Right cardiac atrium (tissue), 5 donors: ENCODE data around the gene XKR7. TPM values are rescaled to one million over a fixed set of nuclear protein-coding genes. Genes with fewer than 3 reads are reported as not detected.
"Not testable (repeated sequence)": the region's sequence is repeated elsewhere in the genome, so short reads cannot be mapped to it uniquely, and the experiment has no call there.

ENCODE experiments used
- ATAC-seq, 2 donors: fragments of 200-7000 bp; cut with Tn5 transposase; one replicate each; pipeline versions ENCODE4 v1.8.0 to v1.9.1; 2020; ENCODE audit warnings: moderate library complexity in 2 of 2, mild to moderate bottlenecking in 1 of 2
- DNase-seq, 3 donors: peaks; one replicate each; pipeline ENCODE4 v3.0.0-alpha.2; 2020
- H3K27ac ChIP-seq: one replicate; pipeline ENCODE4 v1.5.1; 2013; ENCODE audit warnings: mild to moderate bottlenecking, low read length, control low read depth, moderate library complexity
- H3K27me3 ChIP-seq: one replicate; pipeline ENCODE4 v1.6.1; 2013; ENCODE audit not compliant: control insufficient read depth, insufficient read depth
- H3K4me1 ChIP-seq: one replicate; pipeline ENCODE4 v1.6.1; 2013; ENCODE audit warnings: low read length; ENCODE audit not compliant: control insufficient read depth, insufficient read depth
- H3K4me3 ChIP-seq: one replicate; pipeline ENCODE4 v1.5.1; 2013; ENCODE audit warnings: low read length, control low read depth
- H3K9me3 ChIP-seq: one replicate; pipeline ENCODE4 v1.6.1; 2013; ENCODE audit warnings: low read length; ENCODE audit not compliant: control insufficient read depth
- WGBS: extraction: QIAGEN DNeasy Blood & Tissue Kit; methylation state at CpG from one replicate; pipeline ENCODE4 v1.1.7; 2013; 5-methylcytosine and 5-hydroxymethylcytosine counted together
- intact Hi-C, 4 donors: fragments of 100-400 bp; cut with DNase I; formaldehyde crosslinking; loops; one replicate each; pipeline versions ENCODE4 v1.11.0 to v1.14.0; 2022 to 2023
- long read RNA-seq, 4 donors: library from polyadenylated mRNA; unstranded; transcript quantifications; one replicate each; pipeline ENCODE4 v2.0.0, GENCODE V29; 2020 to 2021
- polyA plus RNA-seq: library from polyadenylated mRNA; stranded (reverse); fragments of 200-250 nt; gene quantifications from one replicate; pipeline ENCODE4 v1.2.3, GENCODE V29; 2013
- total RNA-seq, 4 donors: library from RNA; stranded (reverse); fragmentation: NEBNext Ultra II Directional; extraction: Animal tissue kit (Norgen Biotek cat#: 25700); gene quantifications; one replicate each; pipeline ENCODE4 v1.2.1, GENCODE V29; 2021
- donor health status: healthy with polysubstance abuse.
- donor health status: DM: no; HTN: yes; CAD: no.
- donor health status: DM: no; HTN: no; CAD: no.
- donor health status: DM: no; HTN: yes; CAD: no; lungs with severe emphysema.
- donor health status: DM: yes; HTN: yes; CAD: no.

Gene XKR7, protein sequence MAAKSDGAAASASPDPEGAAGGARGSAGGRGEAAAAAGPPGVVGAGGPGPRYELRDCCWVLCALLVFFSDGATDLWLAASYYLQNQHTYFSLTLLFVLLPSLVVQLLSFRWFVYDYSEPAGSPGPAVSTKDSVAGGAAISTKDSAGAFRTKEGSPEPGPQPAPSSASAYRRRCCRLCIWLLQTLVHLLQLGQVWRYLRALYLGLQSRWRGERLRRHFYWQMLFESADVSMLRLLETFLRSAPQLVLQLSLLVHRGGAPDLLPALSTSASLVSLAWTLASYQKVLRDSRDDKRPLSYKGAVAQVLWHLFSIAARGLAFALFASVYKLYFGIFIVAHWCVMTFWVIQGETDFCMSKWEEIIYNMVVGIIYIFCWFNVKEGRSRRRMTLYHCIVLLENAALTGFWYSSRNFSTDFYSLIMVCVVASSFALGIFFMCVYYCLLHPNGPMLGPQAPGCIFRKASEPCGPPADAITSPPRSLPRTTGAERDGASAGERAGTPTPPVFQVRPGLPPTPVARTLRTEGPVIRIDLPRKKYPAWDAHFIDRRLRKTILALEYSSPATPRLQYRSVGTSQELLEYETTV
- total RNA-seq = not detected
- under 0.01 TPM for polyA plus RNA-seq
- long read RNA-seq, donor 1 = 0 reads
- long read RNA-seq, donor 2 = 0 reads
- long read RNA-seq, donor 3 = 0 reads
- long read RNA-seq, donor 4 = 0 reads

DNA sequence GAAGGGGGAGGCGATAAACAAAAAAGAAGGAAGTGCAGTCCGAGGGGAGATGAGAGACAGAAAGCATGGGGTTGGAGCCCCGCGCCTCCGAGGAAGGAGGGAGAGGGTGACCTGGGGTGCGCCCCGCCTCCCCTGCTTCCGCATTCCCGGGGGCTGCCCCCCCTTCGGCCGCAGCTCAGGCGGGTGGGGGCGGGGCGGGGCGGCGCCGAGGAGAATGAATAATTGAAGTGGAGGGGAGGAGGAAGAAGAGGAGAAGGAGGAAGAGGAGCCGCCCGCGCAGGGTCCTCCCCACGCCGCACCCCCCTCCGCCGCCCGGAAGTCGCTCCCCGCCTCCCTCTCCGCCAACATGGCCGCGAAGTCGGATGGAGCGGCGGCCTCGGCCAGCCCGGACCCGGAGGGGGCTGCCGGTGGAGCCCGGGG lies at the start of gene XKR7:
Gene XKR7 (plus strand): TSS at position 322 of the 420 bp plus-strand sequence. CDS start 25 bp downstream, at position 347.
- Histone ChIP-seq H3K9me3 (no peaks in the 10 kb centered on the region), H3K4me3 (peak within 1 kb of the TSS; percentile 21), H3K27ac (no peak within 1 kb of the TSS), H3K27me3 (no peaks in the 10 kb centered on the region), H3K4me1 (no peaks in the 10 kb centered on the region)
- ATAC-seq (peak in 1 of 2 donors; percentile 25), DNase-seq (peak in 2 of 3 donors; percentile 47 to 57)
- intact Hi-C loops = no loop called here
- WGBS = 3% methylated on average over 38 of the region's 38 CpGs

DNA sequence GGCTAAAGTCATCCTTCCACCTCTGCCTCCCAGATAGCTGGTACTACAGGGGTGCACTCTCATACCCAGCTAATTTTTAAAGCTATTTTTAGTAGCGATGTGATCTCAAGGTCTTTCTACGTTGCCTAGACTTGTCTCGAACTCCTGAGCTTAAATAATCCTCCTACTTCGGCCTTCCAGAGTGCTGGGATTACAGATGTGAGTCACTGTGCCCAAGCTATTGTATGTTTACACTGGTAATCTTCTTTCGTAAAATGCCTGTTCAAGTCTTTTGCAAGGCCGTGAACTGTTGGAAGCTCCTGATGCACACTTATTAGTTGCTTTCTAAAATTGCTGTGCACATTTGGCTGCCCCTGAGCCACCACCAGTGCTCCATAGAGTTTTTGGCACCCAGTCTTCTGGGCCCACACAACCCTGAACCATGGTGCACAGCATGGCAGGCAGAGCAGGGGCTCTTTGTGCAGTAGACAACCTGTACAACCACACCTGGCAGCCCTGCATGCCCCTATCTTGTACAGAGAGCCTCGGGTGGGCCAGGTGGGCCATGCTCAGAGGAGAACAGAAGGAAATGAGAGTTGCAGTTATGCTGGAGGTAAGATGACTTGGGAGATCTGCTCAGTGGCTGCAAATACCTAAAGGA lies 49.4 kb upstream of the XKR7 start:
- intact Hi-C loops = loop anchor here in 1 of 4 donors (10.0 kb wide), 1 partner anchor 274 kb away; no protein-coding TSS in a partner anchor
- Histone ChIP-seq H3K4me1 (no peaks in the 10 kb centered on the region), H3K4me3 (no peak overlapping the region), H3K27me3 (no peaks in the 10 kb centered on the region), H3K27ac (no peak overlapping the region), H3K9me3 (no peaks in the 10 kb centered on the region)
- 74% methylated on average over 7 of the region's 7 CpGs for WGBS
- ATAC-seq = no peak
- DNase-seq = no peak

DNA sequence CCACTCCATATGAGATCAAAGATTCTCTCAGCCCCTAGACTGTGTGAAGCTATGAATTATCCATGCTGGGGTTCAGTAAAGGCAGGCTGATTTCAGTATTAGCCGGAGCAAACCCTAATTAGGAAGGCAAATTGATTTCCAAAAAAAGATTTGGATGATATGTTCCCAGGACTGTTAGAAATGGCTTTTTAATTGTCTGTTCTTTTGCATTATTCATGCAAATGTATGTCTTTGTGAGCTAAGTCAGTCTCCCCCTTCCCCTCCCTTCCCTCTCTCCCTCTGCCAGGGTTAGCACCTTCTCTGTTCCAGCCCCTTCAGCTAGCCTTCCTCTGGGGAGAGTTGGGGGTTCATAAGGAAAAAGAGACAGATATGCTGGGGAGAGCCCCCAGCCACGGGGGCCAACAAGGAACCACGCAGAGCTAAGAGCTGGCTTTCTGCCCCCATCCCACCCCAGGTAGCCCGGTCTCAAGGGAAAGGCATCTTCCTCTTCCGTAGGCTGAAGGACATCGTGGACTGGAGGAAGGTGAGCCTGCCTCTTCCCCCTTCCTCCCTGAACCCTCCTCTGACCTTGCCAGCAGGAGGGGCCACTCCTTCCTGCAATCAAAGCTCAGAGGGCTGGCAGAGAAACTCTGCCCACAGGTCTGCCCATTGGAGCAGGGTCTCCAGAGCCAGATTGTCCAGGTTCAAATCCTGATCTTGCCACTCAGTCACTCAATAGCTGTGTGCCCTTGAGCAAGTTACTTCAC lies 48.4 kb upstream of the XKR7 start:
- Histone ChIP-seq H3K27ac (no peak overlapping the region), H3K4me1 (no peaks in the 10 kb centered on the region), H3K4me3 (no peak overlapping the region), H3K9me3 (no peaks in the 10 kb centered on the region), H3K27me3 (no peaks in the 10 kb centered on the region)
- WGBS = 44% methylated on average over 6 of the region's 6 CpGs
- DNase-seq = no peak
- intact Hi-C loops = loop anchor here in 1 of 4 donors (10.0 kb wide), 1 partner anchor 275 kb away; no protein-coding TSS in a partner anchor
- ATAC-seq = no peak

DNA sequence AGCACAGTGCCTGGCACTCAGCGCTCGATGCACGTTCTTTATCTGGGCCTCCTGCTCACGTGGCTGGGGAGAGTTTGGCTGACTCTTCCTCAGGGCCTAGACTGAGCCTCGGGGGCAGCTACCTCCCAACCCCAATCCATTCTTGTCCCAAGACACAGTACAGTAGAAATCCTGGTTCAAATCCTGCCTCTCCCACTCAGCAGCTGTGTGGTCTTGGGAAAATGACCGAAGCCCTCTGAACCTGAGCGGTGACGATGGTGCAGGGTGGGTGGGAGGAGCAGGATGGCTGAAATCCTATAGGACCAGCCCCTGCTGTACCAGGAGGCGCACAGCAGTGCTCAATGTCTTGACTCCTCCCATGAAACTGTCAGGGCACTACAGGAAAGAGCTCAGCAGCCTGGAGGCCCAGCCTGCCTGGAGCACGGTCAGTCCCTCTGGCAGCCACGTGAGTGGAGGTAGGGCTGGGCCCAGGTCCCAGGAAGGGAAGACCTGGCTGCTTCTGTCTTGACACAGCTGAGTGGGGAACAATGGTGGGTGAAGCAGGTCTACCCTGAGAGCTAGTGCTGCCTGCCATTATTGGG lies 47.6 kb upstream of the XKR7 start:
- no peaks in the 10 kb centered on the region for H3K27me3 ChIP-seq
- H3K9me3 ChIP-seq = no peaks in the 10 kb centered on the region
- no peak overlapping the region for H3K27ac ChIP-seq
- 68% methylated on average over 11 of the region's 11 CpGs for WGBS
- DNase-seq (no peak), ATAC-seq (no peak)
- H3K4me1 ChIP-seq = no peaks in the 10 kb centered on the region
- no peak overlapping the region for H3K4me3 ChIP-seq
- intact Hi-C loops = no loop called here

DNA sequence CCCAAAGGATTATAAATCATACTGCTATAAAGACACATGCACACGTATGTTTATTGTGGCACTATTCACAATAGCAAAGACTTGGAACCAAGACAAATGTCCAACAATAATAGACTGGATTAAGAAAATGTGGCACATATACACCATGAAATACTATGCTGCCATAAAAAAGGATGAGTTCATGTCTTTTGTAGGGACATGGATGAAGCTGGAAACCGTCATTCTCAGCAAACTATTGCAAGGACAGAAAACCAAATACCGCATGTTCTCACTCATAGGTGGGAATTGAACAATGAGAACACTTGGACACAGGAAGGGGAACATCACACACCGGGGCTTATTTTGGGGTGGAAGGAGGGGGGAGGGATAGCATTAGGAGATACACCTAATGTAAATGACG lies 46.5 kb upstream of the XKR7 start:
- H3K27ac ChIP-seq, H3K4me1 ChIP-seq, intact Hi-C loops, H3K9me3 ChIP-seq, ATAC-seq, DNase-seq, H3K4me3 ChIP-seq, H3K27me3 ChIP-seq: not testable (repeated sequence)
- 91% methylated on average over 5 of the region's 5 CpGs for WGBS

DNA sequence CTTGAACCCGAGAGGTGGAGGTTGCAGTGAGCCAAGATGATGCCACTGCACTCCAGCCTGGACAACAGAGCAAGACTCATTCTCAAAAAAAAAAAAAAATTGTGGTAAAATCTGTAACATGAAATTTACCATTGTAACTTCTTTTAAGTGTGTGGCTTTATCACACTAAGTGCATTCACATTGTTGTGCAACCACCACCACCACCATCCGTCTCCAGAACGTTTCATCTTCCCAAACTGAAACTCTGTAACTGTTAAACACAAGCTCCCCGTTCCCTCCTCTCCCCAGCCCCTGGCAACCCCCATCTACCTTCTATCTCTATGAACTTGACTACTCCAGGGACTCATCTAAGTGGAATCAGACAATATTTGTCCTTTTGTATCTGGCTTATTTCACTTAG lies 45.8 kb upstream of the XKR7 start:
- no peaks in the 10 kb centered on the region for H3K27me3 ChIP-seq
- no peak overlapping the region for H3K27ac ChIP-seq
- no peaks in the 10 kb centered on the region for H3K9me3 ChIP-seq
- intact Hi-C loops = no loop called here
- ATAC-seq = no peak
- H3K4me1 ChIP-seq = no peaks in the 10 kb centered on the region
- DNase-seq = no peak
- no peak overlapping the region for H3K4me3 ChIP-seq
- 68% methylated on average over 4 of the region's 4 CpGs for WGBS

DNA sequence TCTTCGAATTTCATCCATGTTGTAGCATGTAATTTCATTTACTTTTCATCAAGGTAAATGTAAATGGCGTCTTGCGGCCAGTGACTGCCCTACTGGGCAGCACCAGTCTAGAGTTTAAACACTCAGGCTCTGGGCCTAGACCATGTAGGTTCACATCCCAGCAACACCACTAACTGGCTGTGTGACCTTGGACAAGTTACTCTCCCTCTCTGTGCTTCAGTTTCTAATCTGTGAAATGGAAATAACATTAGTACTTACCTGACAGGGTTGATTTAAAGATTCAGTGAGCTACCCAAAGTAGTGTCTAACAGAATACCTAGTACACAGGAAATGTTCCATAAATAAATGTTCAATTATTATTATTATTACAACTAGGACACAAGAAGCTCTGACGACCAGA lies 45.4 kb upstream of the XKR7 start:
- WGBS = 87% methylated on average over 4 of the region's 4 CpGs
- no peak for ATAC-seq

DNA sequence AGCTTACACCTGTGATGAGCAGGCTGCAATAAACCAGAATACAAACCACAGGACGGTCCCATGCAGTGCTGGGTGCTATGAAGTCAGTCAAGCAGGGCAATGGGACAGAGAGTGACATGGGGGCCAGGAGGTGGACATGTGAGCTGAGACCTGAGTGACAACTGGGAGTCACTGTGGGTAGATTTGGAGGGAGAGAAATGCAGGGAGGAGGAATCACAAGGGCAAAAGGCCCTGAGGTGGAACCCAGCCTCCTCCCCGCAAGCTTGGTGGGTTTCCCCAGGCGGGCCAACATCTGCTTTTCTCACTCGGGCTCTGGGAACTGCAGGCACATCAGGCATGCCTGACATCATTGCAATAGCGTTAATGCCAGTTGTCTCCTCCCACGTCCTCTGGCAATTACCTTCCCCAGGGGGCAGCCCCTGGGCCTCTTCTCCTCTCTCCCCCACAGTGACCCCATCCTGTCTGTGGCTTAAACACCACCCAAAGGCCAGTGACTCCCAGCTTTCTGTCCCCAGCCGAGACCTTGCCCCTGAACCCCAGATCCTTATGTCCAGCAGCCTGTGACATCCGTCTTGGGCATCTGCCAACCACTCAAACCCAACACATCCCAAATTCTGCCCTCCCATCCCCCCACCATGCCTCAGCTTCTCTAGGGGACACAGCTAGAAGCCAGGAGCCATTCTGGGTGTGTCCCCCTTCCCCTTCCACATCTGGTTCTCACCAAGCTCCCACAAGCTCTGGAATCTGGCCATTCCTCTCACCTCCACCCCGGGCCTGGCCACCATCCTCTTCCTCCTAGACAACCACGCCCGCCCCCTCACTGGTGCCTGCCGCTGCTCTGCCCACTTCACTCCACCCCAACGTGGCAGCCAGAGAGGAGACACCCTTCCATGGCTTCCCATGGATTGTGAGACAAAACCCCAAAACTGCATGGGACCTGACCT lies 44.3 kb upstream of the XKR7 start:
- WGBS = 45% methylated on average over 13 of the region's 13 CpGs
- ATAC-seq (no peak), DNase-seq (no peak)
- H3K4me1 ChIP-seq = no peaks in the 10 kb centered on the region
- no peak overlapping the region for H3K4me3 ChIP-seq
- H3K9me3 ChIP-seq = no peaks in the 10 kb centered on the region
- no peaks in the 10 kb centered on the region for H3K27me3 ChIP-seq
- intact Hi-C loops = no loop called here
- H3K27ac ChIP-seq = no peak overlapping the region

More for the DNA sequence above, 45.4 kb upstream of the XKR7 start:
- Histone ChIP-seq H3K9me3 (no peaks in the 10 kb centered on the region), H3K4me3 (no peak overlapping the region), H3K27ac (no peak overlapping the region), H3K4me1 (no peaks in the 10 kb centered on the region), H3K27me3 (no peaks in the 10 kb centered on the region)
- intact Hi-C loops = no loop called here
- DNase-seq = no peak

DNA sequence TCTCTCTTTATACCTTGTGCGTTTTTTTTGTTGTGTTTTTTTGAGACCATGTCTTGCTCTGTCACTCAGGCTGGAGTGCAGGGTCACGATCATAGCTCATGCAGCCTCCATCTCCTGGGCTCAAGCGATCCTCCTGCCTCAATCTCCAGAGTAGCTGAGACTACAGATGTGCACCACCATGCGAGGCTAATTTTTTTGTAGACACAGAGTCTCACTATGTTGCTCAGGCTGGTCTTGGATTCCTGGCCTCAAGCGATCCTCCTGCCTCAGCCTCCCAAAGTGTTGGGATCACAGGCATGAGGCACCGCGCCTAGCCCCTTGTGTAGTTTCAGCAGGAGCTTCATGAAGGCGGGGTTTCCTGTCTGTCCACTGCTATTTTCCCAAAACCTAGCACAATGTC lies 43.4 kb upstream of the XKR7 start:
- DNase-seq = no peak
- WGBS = 92% methylated on average over 8 of the region's 8 CpGs
- no peak for ATAC-seq
- intact Hi-C loops = no loop called here
- Histone ChIP-seq H3K4me1 (no peaks in the 10 kb centered on the region), H3K4me3 (no peak overlapping the region), H3K27me3 (no peaks in the 10 kb centered on the region), H3K9me3 (no peaks in the 10 kb centered on the region), H3K27ac (no peak overlapping the region)

DNA sequence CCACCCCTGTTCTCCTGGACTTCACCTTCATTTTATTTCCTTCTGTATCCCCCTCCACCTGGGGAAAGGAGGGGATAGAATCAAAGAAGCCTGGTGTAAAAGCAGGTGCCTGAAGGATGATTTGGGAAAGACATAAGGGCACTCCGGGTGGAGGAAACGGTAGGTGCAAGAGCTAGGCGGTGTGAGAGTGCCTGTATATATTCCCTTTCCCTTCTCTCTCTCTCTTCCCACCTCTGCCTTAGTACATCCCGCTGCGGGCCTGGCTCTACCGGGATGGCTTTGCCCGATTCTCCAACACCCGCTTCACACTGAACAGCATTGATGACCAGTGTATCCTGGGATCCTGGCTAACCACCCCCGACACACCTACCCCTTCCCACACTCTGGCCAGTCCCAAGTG lies 42.3 kb upstream of the XKR7 start:
- intact Hi-C loops = no loop called here
- Histone ChIP-seq H3K4me1 (no peaks in the 10 kb centered on the region), H3K27ac (no peak overlapping the region), H3K27me3 (no peaks in the 10 kb centered on the region), H3K9me3 (no peaks in the 10 kb centered on the region), H3K4me3 (no peak overlapping the region)
- no peak for ATAC-seq
- no peak for DNase-seq
- WGBS = 62% methylated on average over 9 of the region's 9 CpGs
